Esophagus muscularis mucosa (tissue), 3 donors: Measurements from ENCODE around the gene LOC128125822.

Experiments
- POLR2A ChIP-seq: fragments of 450-650 bp; IDR thresholded peaks from one replicate; pipeline ENCODE4 v1.6.1; 2017; ENCODE audit warnings: antibody characterized with exemption, moderate library complexity, mild to moderate bottlenecking, low read depth
- TF ChIP-seq, protein P1 (sequence below), 3 experiments: fragments of 200-600 bp in 2 of 3; fragments of 450-650 bp in 1 of 3; sonication (generic) in 2 of 3; IDR thresholded peaks; one replicate each; pipeline ENCODE4 v1.5.1; 2017 to 2019; ENCODE audit warnings: antibody characterized with exemption in 3 of 3, mild to moderate bottlenecking in 2 of 3, moderate library complexity in 1 of 3

DNA sequence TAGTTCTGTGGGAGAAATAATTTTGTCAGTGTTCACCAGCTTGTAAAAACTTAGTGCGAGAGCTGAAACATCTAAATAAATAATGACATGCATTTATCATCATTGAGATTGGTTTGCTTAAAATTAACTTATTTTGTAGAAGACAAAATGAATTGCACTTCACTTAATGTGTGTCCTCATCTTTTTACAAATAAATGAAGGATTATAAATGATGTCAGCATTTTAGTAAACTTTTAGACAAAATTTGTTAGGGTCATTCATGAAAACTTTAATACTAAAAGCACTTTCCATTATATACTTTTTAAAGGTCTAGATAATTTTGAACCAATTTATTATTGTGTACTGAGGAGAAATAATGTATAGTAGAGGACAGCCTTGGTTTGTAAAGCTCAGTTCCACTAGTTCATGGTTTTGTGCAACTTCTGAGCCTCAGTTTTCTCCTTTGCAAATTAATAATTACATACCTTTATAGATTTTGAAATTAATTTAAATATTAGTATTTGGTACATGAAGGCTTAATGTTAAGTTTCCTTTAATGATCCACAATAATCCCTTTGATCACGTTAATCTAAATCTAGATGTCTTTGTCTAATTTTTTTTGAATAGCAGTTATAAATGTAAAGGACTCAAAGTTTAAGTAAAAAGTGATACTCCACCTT is 9.2 kb downstream of the LOC128125822 start:
- TF ChIP-seq, protein P1, sequence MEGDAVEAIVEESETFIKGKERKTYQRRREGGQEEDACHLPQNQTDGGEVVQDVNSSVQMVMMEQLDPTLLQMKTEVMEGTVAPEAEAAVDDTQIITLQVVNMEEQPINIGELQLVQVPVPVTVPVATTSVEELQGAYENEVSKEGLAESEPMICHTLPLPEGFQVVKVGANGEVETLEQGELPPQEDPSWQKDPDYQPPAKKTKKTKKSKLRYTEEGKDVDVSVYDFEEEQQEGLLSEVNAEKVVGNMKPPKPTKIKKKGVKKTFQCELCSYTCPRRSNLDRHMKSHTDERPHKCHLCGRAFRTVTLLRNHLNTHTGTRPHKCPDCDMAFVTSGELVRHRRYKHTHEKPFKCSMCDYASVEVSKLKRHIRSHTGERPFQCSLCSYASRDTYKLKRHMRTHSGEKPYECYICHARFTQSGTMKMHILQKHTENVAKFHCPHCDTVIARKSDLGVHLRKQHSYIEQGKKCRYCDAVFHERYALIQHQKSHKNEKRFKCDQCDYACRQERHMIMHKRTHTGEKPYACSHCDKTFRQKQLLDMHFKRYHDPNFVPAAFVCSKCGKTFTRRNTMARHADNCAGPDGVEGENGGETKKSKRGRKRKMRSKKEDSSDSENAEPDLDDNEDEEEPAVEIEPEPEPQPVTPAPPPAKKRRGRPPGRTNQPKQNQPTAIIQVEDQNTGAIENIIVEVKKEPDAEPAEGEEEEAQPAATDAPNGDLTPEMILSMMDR (IDR thresholded peaks at IDR 0.05), result no peak
- TF ChIP-seq POLR2A, result no peak
